GM12864 (cell line): ENCODE measurements around the gene TLL1.

ENCODE experiments used
- DNase-seq: peaks from one replicate; pipeline ENCODE4 v3.0.0-alpha.2; 2011; ENCODE audit warnings: low read depth
- H3K4me3 ChIP-seq: 2 replicates; pipeline ENCODE4 v1.5.1; 2011; ENCODE audit warnings: mild to moderate bottlenecking, low read depth, low read length, control low read depth
- TF ChIP-seq, protein P1 (sequence below): IDR thresholded peaks from 2 replicates; pipeline ENCODE4 v1.5.1; 2011; ENCODE audit warnings: low read depth, mild to moderate bottlenecking, moderate library complexity, low read length, control low read depth, inconsistent platforms; ENCODE audit errors: missing control alignments

Gene TLL1

DNA sequence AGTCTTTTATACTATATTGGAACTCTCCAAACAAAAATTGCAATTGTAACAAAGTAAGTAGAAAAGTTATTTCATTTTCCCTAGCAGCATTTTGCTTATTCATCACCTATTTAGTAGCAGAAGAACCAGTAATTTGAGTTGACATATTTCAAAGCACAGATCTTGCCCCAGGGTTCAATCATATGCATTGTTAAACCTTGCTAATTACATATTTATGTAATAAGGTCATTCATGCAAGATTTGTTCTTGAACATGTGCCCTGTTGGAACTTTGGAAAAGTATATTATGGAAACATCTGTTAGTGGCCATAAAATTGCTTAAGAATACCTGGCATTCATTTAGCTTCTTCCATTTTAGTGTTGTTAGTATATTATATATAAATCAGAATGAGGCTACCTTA lies 191.7 kb downstream of the TLL1 start:
- DNase-seq, result no peak
- H3K4me3 ChIP-seq, result no peak overlapping the region
- TF ChIP-seq, protein P1, sequence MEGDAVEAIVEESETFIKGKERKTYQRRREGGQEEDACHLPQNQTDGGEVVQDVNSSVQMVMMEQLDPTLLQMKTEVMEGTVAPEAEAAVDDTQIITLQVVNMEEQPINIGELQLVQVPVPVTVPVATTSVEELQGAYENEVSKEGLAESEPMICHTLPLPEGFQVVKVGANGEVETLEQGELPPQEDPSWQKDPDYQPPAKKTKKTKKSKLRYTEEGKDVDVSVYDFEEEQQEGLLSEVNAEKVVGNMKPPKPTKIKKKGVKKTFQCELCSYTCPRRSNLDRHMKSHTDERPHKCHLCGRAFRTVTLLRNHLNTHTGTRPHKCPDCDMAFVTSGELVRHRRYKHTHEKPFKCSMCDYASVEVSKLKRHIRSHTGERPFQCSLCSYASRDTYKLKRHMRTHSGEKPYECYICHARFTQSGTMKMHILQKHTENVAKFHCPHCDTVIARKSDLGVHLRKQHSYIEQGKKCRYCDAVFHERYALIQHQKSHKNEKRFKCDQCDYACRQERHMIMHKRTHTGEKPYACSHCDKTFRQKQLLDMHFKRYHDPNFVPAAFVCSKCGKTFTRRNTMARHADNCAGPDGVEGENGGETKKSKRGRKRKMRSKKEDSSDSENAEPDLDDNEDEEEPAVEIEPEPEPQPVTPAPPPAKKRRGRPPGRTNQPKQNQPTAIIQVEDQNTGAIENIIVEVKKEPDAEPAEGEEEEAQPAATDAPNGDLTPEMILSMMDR, result no peak

DNA sequence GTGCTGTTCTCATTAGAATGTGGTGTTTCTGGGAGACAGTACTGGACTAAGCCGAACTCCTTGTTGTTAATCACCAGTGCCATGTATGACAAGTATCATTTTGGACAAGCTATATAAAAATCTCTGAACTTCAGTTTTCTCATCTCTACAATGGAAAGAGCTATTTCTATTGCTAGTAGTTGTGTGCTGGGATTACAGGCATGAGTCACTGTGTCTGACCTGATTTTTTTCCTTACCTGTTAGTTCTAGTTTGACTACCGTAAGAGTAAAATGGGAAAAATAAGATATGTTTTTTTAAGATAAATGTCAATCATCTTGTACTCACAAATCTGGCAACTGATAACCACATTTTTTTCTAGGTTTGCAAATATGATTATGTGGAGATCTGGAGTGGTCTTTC lies 192.3 kb downstream of the TLL1 start:
- TF ChIP-seq, protein P1, result no peak
- no peak overlapping the region for H3K4me3 ChIP-seq
- no peak for DNase-seq

DNA sequence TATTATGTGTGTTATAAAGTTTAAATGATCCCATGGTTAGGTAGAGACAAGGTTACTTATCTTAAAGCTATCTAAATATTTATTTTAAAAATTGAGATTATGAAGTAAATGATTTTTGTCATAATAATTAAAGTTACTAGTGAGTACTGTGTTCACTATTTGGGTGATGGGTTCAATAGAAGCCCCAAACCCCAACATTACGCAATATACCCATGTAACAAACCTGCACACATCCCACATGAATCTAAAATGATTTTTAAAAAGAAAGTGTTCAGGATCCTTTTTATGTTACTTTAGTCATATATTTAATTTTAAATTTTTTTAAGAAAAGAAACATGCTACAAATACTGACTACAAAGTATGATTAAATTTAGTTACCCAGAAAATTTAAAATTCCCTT lies 193.9 kb downstream of the TLL1 start:
- no peak for DNase-seq
- TF ChIP-seq, protein P1, result no peak
- no peak overlapping the region for H3K4me3 ChIP-seq

DNA sequence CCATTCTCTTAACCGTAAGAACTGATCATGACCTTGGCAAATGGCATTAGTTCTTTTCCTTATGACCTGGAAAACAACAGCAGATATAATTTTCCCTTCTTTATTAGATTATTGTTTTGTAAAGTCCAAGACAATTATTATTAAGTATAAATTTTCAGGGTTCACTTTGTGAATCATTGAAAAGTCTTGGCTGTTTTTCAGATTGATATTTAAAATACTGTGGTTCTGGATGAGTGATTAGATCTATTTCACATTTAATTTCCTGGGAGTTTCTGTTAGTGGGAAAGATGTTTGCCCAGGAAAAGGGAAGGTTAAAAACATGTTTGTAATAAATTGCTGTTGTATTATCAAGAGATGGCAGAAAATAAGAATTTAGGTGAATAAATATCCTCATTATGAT lies 194.9 kb downstream of the TLL1 start:
- no peak for DNase-seq
- no peak overlapping the region for H3K4me3 ChIP-seq
- TF ChIP-seq, protein P1, result no peak

DNA sequence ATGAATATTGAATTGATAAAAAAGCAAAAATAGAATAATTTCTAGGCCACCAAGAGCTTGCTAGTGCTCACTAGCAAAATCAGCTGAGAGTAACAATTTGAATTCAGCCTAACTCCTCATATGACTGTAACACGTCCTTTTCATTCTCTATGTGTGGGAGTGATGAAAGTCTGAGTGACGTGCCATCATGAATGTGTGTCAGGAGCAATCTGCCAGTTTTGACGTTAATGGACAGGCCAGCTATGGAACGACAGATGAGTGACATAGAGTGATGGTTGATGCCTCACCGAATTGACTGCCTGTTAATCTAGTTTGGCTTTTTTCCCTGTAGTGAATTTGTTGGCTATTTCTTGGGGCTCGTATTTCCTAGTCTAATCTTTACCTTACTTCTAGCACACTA lies 200.7 kb downstream of the TLL1 start:
- TF ChIP-seq, protein P1, result no peak
- H3K4me3 ChIP-seq, result no peak overlapping the region
- no peak for DNase-seq

DNA sequence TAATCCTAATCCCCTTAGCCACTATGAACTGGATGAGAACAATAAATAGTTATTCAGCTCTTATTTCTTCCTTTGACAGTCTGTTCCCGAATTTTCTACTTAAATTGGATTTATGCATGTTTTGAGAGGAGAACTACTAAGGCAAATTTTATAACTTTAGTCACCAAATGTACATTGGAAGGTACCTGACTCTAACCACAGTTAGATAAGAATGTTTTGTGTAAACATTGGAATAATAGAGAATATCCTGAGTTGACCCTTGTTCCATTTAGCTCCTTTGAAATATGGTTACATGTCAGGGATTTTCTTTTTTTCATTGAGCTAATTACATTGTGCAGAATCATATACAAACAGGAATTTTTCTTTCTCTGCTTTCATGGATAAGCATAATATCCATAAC lies 202.6 kb downstream of the TLL1 start:
- no peak for DNase-seq
- TF ChIP-seq, protein P1, result no peak
- H3K4me3 ChIP-seq, result no peak overlapping the region

DNA sequence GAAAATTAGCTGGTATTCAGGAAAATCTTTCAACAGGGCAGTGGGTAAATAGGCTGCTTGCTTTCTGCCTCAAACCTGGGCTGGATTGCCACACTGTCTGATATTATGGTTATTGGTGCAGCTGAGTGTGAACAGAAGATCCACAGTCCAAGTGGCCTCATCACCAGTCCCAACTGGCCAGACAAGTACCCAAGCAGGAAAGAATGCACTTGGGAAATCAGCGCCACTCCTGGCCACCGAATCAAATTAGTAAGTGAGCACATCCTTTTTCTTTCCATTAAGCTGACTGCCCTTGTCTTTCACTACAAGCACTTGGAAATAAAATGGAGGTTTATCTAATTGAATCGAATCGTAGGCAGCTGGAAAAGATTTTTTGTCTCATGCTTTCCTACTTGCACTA lies 204.7 kb downstream of the TLL1 start:
- TF ChIP-seq, protein P1, result no peak
- no peak overlapping the region for H3K4me3 ChIP-seq
- DNase-seq, result no peak
